Upper lobe of right lung (tissue), 1 donor: Measurements from ENCODE around the gene TMEM88. TPM values are rescaled to one million over a fixed set of nuclear protein-coding genes. Genes with fewer than 3 reads are reported as not detected.

Experiments
- ATAC-seq: fragments of 200-7000 bp; cut with Tn5 transposase; one replicate; pipeline ENCODE4 v1.9.1; 2020; ENCODE audit warnings: mild to moderate bottlenecking, moderate library complexity
- DNase-seq: peaks from one replicate; pipeline ENCODE4 v3.0.0-alpha.2; 2020
- H3K27ac ChIP-seq: fragments of 200-600 bp; one replicate; pipeline ENCODE4 v1.8.0; 2022
- H3K27me3 ChIP-seq: fragments of 200-600 bp; one replicate; pipeline ENCODE4 v1.8.0; 2022; ENCODE audit warnings: mild to moderate bottlenecking
- H3K36me3 ChIP-seq: fragments of 200-600 bp; one replicate; pipeline ENCODE4 v1.8.0; 2022
- H3K4me1 ChIP-seq: fragments of 200-600 bp; one replicate; pipeline ENCODE4 v1.8.0; 2022
- H3K4me3 ChIP-seq: fragments of 200-600 bp; one replicate; pipeline ENCODE4 v1.8.0; 2022; ENCODE audit warnings: mild to moderate bottlenecking
- H3K9me3 ChIP-seq: fragments of 200-600 bp; one replicate; pipeline ENCODE4 v1.8.0; 2022
- intact Hi-C: fragments of 100-400 bp; cut with DNase I; formaldehyde crosslinking; loops from one replicate; pipeline ENCODE4 v1.11.0; 2022
- total RNA-seq: library from RNA; stranded (reverse); fragmentation: NEBNext Ultra II Directional; extraction: Animal tissue kit (Norgen Biotek cat#: 25700); gene quantifications from one replicate; pipeline ENCODE4 v1.2.1, GENCODE V29; 2021
- TF ChIP-seq, protein P1 (sequence below): fragments of 200-600 bp; IDR thresholded peaks from one replicate; pipeline ENCODE4 v1.8.0; 2022; ENCODE audit warnings: antibody characterized with exemption
- donor health status: DM: no; HTN: yes; CAD: no; lungs with severe emphysema.

Gene TMEM88
- total RNA-seq, 1 donor from 2014 or later = 10.7 TPM

DNA sequence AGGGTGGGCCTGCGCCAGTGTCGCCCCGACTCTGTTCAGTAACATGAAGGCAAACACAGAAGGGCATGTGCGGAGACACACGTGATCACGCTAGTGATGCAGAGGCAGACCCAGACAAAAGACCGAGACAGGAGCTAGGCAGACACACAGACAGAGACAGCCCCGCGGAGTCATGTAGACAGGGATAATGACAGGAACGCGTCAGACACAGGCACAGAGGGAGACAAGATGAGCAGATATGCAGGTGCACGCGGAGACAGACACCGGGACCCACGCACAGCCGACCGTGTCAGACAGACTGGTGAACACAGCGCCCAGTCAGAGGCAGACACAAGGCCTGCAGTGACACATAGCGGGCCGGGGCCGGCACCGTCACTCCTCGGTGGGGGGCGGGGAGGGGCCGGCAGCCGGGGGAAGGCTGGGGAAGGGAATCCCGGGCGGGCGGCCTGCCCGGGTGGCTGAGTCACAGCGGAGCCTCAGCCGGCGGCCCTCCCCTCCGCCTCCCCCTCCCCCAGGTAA lies 13.4 kb upstream of the TMEM88 start:
- Histone ChIP-seq H3K27ac (peak overlapping the region; percentile 97), H3K4me3 (peak overlapping the region; percentile 90), H3K4me1 (peaks cover 56% of the 10 kb centered on the region), H3K9me3 (no peaks in the 10 kb centered on the region), H3K36me3 (peaks cover 17% of the 10 kb centered on the region), H3K27me3 (no peaks in the 10 kb centered on the region)
- TF ChIP-seq, protein P1, sequence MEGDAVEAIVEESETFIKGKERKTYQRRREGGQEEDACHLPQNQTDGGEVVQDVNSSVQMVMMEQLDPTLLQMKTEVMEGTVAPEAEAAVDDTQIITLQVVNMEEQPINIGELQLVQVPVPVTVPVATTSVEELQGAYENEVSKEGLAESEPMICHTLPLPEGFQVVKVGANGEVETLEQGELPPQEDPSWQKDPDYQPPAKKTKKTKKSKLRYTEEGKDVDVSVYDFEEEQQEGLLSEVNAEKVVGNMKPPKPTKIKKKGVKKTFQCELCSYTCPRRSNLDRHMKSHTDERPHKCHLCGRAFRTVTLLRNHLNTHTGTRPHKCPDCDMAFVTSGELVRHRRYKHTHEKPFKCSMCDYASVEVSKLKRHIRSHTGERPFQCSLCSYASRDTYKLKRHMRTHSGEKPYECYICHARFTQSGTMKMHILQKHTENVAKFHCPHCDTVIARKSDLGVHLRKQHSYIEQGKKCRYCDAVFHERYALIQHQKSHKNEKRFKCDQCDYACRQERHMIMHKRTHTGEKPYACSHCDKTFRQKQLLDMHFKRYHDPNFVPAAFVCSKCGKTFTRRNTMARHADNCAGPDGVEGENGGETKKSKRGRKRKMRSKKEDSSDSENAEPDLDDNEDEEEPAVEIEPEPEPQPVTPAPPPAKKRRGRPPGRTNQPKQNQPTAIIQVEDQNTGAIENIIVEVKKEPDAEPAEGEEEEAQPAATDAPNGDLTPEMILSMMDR = peak; percentile 14
- intact Hi-C loops = no loop called here
- ATAC-seq (peak; percentile 49), DNase-seq (peak; percentile 93)

DNA sequence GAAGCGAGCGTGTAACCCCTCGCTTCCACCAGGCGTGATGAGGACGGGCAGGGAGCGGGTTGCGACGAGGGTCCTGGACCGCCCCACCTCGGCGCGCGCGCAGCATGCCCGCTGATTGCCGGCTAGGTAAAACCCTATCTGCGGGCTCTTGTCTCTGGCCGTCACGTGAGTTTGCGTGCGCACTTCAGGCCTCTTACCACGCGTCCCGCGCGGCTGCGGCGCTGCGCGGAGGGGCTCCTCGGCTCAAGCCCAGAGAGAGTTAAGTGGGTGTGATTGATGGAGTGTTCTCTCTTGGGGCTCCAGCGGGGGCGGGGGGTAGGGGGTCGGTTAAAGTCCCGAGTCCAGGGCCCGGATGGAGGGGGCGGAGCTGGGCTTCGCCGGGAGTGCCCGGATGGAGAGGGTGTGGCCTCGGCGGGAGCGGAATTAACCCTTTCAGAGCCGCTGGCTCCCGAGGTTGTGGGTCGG lies 12.9 kb upstream of the TMEM88 start:
- TF ChIP-seq, protein P1 = no peak
- no peaks in the 10 kb centered on the region for H3K27me3 ChIP-seq
- peaks cover 21% of the 10 kb centered on the region for H3K36me3 ChIP-seq
- ATAC-seq (peak; percentile 69), DNase-seq (peak; percentile 95)
- intact Hi-C loops = no loop called here
- no peaks in the 10 kb centered on the region for H3K9me3 ChIP-seq
- peak overlapping the region; percentile 97 for H3K27ac ChIP-seq
- H3K4me3 ChIP-seq = peak overlapping the region; percentile 90
- peaks cover 51% of the 10 kb centered on the region for H3K4me1 ChIP-seq

DNA sequence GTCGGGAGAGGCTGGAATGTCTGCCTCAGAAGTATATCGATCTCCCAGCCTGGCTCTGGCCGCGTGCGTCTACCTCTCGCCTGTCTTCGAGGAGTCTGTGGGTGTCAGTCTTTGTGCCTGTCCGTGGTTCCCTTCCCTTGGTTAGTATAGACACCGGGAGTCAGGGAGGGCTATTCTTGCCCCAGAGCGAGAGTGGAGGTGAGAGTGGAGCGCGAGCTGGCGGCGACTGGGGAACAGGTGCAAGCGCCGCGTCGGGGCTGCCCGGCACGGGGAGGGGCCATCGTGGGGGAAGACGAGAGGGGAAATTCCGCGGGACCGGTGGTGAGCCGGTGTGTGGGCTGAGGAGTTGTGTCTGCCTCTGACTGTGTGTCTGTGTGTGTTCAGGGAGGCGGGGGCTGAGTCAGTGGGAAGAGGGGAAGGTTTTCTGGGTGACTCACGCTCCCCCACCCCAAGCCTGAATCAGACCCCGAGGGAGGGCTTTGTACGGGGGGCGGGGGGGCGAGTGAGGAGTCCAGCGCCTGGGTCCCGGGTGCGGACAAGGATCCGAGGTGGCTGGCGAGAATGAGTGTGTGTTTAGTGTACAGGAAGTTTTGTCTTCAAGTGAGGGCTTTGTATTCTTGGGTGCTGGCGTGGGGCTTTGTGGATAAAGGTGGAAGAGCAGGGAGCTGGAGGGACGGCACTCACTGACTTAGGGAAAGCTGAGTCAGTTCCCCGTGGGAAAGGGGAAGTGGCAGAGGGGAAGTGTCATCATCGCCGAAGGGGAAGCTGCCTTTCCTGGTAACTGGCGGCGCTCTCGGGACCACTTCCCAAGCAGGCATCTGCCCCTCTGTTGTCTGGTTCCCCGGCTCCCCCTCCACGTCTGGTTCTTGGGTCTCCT lies 12.2 kb upstream of the TMEM88 start:
- H3K27ac ChIP-seq = peak overlapping the region; percentile 97
- ATAC-seq = peak; percentile 34
- H3K36me3 ChIP-seq = peaks cover 27% of the 10 kb centered on the region
- peak; percentile 92 for DNase-seq
- no peaks in the 10 kb centered on the region for H3K27me3 ChIP-seq
- TF ChIP-seq, protein P1 = no peak
- peaks cover 44% of the 10 kb centered on the region for H3K4me1 ChIP-seq
- intact Hi-C loops = no loop called here
- H3K9me3 ChIP-seq = no peaks in the 10 kb centered on the region
- H3K4me3 ChIP-seq = peak overlapping the region; percentile 90

DNA sequence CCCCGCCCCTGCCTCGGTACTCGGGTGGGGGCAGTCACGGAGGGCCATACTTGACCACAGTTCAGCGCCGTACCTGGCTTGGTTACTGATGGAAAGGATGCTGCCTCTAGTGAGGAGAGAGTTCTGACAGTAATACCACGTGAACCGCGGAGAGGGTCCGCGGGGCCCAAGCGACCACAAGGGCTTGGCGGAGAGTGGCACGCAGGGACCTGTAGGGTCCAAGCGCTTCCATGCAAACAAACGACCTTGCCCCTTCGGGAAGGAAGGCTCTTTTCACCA lies 11.7 kb upstream of the TMEM88 start:
- H3K9me3 ChIP-seq = no peaks in the 10 kb centered on the region
- H3K4me3 ChIP-seq = peak overlapping the region; percentile 90
- peak overlapping the region; percentile 97 for H3K27ac ChIP-seq
- ATAC-seq (no peak), DNase-seq (no peak)
- TF ChIP-seq, protein P1 = no peak
- no peaks in the 10 kb centered on the region for H3K27me3 ChIP-seq
- peaks cover 41% of the 10 kb centered on the region for H3K4me1 ChIP-seq
- peaks cover 32% of the 10 kb centered on the region for H3K36me3 ChIP-seq
- intact Hi-C loops = no loop called here

DNA sequence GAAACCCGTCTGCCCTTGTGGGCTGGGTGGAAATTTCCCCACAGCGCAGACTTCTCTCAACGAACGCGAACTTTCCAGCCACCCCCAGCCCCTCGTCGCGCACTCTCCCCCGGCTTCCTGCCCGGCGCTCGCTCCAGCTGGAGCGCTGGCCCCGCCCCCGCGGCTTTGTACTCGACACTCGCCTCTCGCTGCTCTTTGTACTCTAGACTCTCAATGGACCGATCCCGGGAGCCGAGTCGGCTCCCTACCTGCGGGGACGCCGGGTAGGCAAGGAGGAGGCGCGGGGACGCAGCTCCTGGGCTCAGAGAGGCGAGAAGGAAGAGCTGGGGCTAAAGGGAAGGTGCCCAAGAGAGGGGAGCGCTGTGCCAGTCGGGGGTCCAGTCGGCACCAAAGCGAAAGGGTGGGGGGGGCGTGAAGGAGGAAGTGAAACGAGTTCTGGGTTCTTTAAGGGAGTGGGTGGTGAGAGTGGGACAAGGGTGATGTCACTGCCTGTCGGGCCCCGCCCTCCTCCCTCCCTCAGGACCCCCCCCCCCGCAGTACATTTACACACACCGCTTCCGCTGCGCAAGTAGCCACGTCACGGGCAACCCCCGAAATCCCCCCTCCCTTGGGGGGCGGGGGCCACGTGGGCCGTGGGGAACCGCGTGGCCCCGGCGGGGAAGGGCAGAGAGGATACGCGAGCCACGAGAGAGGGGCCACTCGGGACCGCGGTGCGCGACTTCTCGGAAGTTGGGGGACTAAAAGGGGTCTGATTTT lies 11.2 kb upstream of the TMEM88 start:
- Histone ChIP-seq H3K27ac (peak overlapping the region; percentile 97), H3K4me1 (peaks cover 37% of the 10 kb centered on the region), H3K36me3 (peaks cover 37% of the 10 kb centered on the region), H3K4me3 (peak overlapping the region; percentile 90), H3K27me3 (no peaks in the 10 kb centered on the region), H3K9me3 (no peaks in the 10 kb centered on the region)
- intact Hi-C loops = no loop called here
- TF ChIP-seq, protein P1 = no peak
- ATAC-seq = peak; percentile 62
- DNase-seq = peak; percentile 96
